Psoas muscle (tissue), 8 donors: Measurements from ENCODE around the gene OR7D2. TPM values are rescaled to one million over a fixed set of nuclear protein-coding genes. Genes with fewer than 3 reads are reported as not detected.

Source experiments
- ATAC-seq, 4 donors: fragments of 200-7000 bp; cut with Tn5 transposase; one replicate each; pipeline ENCODE4 v1.9.1; 2020; ENCODE audit warnings: moderate library complexity in 3 of 4, mild to moderate bottlenecking in 2 of 4
- DNase-seq, 2 donors: peaks; one replicate each; pipeline ENCODE4 v3.0.0-alpha.2; 2020
- H3K27ac ChIP-seq: fragments of 200-600 bp; one replicate; pipeline ENCODE4 v1.8.0; 2022
- H3K27me3 ChIP-seq, 3 donors: fragments of 200-600 bp in 1 of 3; one replicate each; pipeline versions ENCODE4 v1.6.1 to v1.8.0; 2013 to 2022; ENCODE audit warnings: low read length in 2 of 3, mild to moderate bottlenecking in 2 of 3, moderate library complexity in 1 of 3; ENCODE audit not compliant: insufficient read depth in 3 of 3
- H3K36me3 ChIP-seq, 2 donors: fragments of 200-600 bp in 1 of 2; one replicate each; pipeline versions ENCODE4 v1.6.1 to v1.8.0; 2013 to 2022; ENCODE audit warnings: low read depth in 1 of 2, mild to moderate bottlenecking in 1 of 2, moderate library complexity in 1 of 2; ENCODE audit not compliant: insufficient read depth in 1 of 2
- H3K4me1 ChIP-seq: fragments of 200-600 bp; one replicate; pipeline ENCODE4 v1.8.0; 2022
- H3K4me3 ChIP-seq: fragments of 200-600 bp; one replicate; pipeline ENCODE4 v1.8.0; 2022; ENCODE audit warnings: mild to moderate bottlenecking
- H3K9me3 ChIP-seq: fragments of 200-600 bp; one replicate; pipeline ENCODE4 v1.8.0; 2022
- WGBS, 3 donors: extraction: QIAGEN DNeasy Blood & Tissue Kit; methylation state at CpG; one replicate each; pipeline versions ENCODE4 v1.1.6 to v1.1.7; 2013; 5-methylcytosine and 5-hydroxymethylcytosine counted together
- intact Hi-C, 2 donors: fragments of 100-400 bp; cut with DNase I; formaldehyde crosslinking; loops; one replicate each; pipeline versions ENCODE4 v1.11.0 to v1.14.2; 2022
- polyA plus RNA-seq, 3 donors: library from polyadenylated mRNA; stranded (reverse); fragments of 200-250 nt; gene quantifications; one replicate each; pipeline ENCODE4 v1.2.3, GENCODE V29; 2013
- total RNA-seq, 4 donors: library from RNA; stranded (reverse); fragmentation: NEBNext Ultra II Directional in 2 of 4; extraction: Animal tissue kit (Norgen Biotek cat#: 25700) in 2 of 4; gene quantifications; one replicate each; pipeline versions ENCODE4 v1.2.1 to v1.2.4, GENCODE V29; 2021 to 2023
- TF ChIP-seq, protein P1 (sequence below): fragments of 200-600 bp; IDR thresholded peaks from one replicate; pipeline ENCODE4 v1.8.0; 2022; ENCODE audit warnings: antibody characterized with exemption
- donor health status: healthy with polysubstance abuse.
- donor health status: DM: no; HTN: no; CAD: no; lungs with moderate emphysema.
- donor health status: Bipolar disorder and iron deficiency.
- donor health status: healthy.
- donor health status: DM: yes; HTN: yes; CAD: no.
- donor health status: DM: no; HTN: no; CAD: no.
- donor health status: DM: no; HTN: no; CAD: no.
- donor health status: DM: yes; HTN: yes; CAD: no.

Gene OR7D2
- total and polyA plus RNA-seq, 7 donors: 0.03 to 0.24 (median 0.06) TPM; not detected in 3

DNA sequence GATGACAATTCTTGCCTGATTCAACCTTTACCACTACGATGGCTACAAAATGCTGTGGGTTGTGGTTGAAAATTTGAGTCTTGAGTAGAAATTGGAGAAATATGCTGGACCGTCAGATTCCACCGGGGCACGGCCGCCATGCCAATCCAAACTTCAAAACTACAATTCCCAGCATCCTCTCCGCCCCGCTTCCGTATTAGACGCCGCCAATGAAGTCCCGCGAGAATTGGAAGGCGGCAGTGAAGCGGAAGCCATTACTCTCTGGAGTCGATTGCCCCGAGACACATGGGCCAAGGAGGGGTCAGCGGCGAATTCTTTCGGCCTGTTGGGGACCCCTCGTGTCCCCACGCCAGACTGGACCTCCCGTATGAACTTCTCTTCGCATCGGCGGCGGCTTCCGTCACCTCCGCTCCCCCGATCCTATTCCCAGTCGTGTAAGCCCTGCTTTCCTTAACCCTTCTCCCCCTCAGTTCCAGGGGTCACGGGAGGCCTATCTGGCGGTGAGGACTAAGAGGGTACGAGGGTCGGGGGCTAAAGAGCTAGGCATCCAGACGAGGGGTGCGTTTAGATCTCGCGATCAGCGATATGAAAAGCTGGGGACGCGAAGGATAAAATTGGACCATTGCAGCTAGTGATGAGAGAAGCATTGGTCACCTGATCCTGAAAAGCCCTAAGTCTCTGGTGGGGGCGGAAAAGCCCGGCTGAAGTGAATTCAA lies 38.5 kb upstream of the OR7D2 start, which contains the start of gene ZNF317:
Gene ZNF317, plus strand, starts transcription at position 239 of the 716 bp plus-strand sequence. CDS start 15,620 bp downstream, outside the sequence.
- DNase-seq: peak; percentile 89 to 95
- H3K27me3 ChIP-seq: no peaks in the 10 kb centered on the region
- peak within 1 kb of the TSS; percentile 93 for H3K27ac ChIP-seq
- peaks cover 24% of the 10 kb centered on the region for H3K4me1 ChIP-seq
- H3K36me3 ChIP-seq: peaks cover 0 to 7% of the 10 kb centered on the region in 2 donors
- WGBS, 3 donors: 0 to 1% (median 1%) methylated on average over 43 of the region's 43 CpGs
- peak within 1 kb of the TSS; percentile 85 for H3K4me3 ChIP-seq
- H3K9me3 ChIP-seq: peaks cover 15% of the 10 kb centered on the region
- TF ChIP-seq, protein P1, sequence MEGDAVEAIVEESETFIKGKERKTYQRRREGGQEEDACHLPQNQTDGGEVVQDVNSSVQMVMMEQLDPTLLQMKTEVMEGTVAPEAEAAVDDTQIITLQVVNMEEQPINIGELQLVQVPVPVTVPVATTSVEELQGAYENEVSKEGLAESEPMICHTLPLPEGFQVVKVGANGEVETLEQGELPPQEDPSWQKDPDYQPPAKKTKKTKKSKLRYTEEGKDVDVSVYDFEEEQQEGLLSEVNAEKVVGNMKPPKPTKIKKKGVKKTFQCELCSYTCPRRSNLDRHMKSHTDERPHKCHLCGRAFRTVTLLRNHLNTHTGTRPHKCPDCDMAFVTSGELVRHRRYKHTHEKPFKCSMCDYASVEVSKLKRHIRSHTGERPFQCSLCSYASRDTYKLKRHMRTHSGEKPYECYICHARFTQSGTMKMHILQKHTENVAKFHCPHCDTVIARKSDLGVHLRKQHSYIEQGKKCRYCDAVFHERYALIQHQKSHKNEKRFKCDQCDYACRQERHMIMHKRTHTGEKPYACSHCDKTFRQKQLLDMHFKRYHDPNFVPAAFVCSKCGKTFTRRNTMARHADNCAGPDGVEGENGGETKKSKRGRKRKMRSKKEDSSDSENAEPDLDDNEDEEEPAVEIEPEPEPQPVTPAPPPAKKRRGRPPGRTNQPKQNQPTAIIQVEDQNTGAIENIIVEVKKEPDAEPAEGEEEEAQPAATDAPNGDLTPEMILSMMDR: no peak
- intact Hi-C loops: loop anchor here in 1 of 2 donors (1.0 kb wide), 1 partner anchor 656 kb away; no protein-coding TSS in a partner anchor
- peak; percentile 97 to 100 (median 98) for ATAC-seq

DNA sequence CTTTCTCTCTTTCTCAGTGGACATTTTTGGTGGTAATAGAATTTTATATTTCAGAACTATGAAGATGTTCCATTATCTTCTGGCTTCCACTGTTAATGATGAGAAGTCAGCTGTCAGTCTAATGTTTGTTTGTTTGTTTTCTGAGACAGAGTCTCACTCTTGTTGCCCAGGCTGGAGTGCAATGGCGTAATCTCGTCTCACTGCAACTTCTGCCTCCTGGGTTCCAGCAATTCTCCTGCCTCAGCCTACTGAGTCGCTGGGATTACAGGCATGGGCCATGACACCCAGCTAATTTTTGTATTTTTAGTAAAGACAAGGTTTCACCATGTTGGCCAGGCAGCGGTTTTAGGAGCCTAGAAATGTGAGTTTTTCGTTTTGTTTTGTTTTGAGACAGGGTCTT lies 33.9 kb upstream of the OR7D2 start:
- Histone ChIP-seq H3K4me1 (peaks cover 24% of the 10 kb centered on the region), H3K4me3 (no peak overlapping the region), H3K9me3 (peaks cover 22% of the 10 kb centered on the region), H3K36me3 (peaks cover 0 to 7% of the 10 kb centered on the region in 2 donors), H3K27ac (no peak overlapping the region), H3K27me3 (no peaks in the 10 kb centered on the region)
- 96 to 99% (median 98%) methylated on average over 5 of the region's 5 CpGs for WGBS, 3 donors
- DNase-seq: no peak
- TF ChIP-seq, protein P1: no peak
- no peak for ATAC-seq
- intact Hi-C loops: no loop called here

DNA sequence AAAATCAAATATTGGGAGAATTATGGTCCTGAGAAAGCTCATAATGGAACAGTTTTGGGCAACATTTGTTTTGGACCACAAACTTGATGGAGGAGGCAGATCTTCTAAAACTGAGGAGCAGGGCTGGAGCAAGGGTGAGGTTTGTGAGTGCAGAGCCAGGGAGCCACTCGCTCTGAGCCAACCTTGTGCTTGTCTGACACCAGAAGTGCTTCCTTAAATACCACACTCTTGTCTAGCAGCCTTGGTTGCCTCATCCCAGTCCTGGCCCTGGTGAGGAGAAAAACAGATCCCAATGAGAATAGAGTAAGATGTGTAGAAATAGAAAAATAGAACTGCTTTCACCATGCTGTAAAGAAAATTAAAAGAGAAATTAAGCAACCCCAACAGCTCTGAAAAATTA lies 31.9 kb upstream of the OR7D2 start:
- WGBS, 3 donors: 94 to 100% (median 96%) methylated on average over 1 of the region's 1 CpG
- peaks cover 15% of the 10 kb centered on the region for H3K4me1 ChIP-seq
- peaks cover 22% of the 10 kb centered on the region for H3K9me3 ChIP-seq
- ATAC-seq (no peak), DNase-seq (no peak)
- peaks cover 0 to 2% of the 10 kb centered on the region in 2 donors for H3K36me3 ChIP-seq
- no peak overlapping the region for H3K4me3 ChIP-seq
- TF ChIP-seq, protein P1: no peak
- no peak overlapping the region for H3K27ac ChIP-seq
- intact Hi-C loops: no loop called here
- no peaks in the 10 kb centered on the region for H3K27me3 ChIP-seq

DNA sequence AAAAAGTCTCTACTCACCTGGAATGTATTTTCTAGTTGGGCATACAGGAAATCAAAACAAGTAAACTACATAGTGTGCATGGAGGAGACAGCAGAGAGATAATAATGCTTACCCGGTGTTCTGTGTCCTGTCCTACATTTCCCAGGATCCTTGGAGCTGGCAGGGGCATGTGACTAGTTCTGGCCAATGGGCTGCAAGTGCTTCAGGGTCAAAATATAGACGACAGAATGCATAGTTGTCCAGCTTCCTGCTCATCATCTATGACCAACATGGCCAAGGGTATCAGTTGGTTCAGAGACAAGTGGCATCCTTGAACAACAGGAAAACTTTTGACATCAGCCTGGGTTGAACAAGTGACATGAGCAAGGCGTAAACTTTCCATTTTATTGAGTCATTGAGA lies 30.1 kb upstream of the OR7D2 start:
- Histone ChIP-seq H3K36me3 (peaks cover 0 to 15% of the 10 kb centered on the region in 2 donors), H3K4me1 (no peaks in the 10 kb centered on the region), H3K4me3 (no peak overlapping the region), H3K27me3 (no peaks in the 10 kb centered on the region), H3K9me3 (peaks cover 31% of the 10 kb centered on the region), H3K27ac (no peak overlapping the region)
- intact Hi-C loops: no loop called here
- ATAC-seq (no peak), DNase-seq (no peak)
- 93 to 99% (median 96%) methylated on average over 3 of the region's 3 CpGs for WGBS, 3 donors
- TF ChIP-seq, protein P1: no peak
